Ovary (tissue), 3 donors: ENCODE results near the gene SLC15A1.

Experiments used
- POLR2A ChIP-seq: fragments of 450-650 bp; IDR thresholded peaks from one replicate; pipeline ENCODE4 v1.6.1; 2017; ENCODE audit warnings: antibody characterized with exemption, mild to moderate bottlenecking, moderate library complexity
- TF ChIP-seq, protein P1 (sequence below), 3 donors: fragments of 450-650 bp in 2 of 3; fragments of 200-600 bp in 1 of 3; IDR thresholded peaks; one replicate each; pipeline versions ENCODE4 v1.5.1 to v1.8.0; 2016 to 2022; ENCODE audit warnings: antibody characterized with exemption in 3 of 3, mild to moderate bottlenecking in 1 of 3
- donor health status: DM: no; HTN: no; CAD: no.

GRCh38 chr13:98693756-98694155, 58.7 kb downstream of the SLC15A1 start:
- TF ChIP-seq, protein P1, sequence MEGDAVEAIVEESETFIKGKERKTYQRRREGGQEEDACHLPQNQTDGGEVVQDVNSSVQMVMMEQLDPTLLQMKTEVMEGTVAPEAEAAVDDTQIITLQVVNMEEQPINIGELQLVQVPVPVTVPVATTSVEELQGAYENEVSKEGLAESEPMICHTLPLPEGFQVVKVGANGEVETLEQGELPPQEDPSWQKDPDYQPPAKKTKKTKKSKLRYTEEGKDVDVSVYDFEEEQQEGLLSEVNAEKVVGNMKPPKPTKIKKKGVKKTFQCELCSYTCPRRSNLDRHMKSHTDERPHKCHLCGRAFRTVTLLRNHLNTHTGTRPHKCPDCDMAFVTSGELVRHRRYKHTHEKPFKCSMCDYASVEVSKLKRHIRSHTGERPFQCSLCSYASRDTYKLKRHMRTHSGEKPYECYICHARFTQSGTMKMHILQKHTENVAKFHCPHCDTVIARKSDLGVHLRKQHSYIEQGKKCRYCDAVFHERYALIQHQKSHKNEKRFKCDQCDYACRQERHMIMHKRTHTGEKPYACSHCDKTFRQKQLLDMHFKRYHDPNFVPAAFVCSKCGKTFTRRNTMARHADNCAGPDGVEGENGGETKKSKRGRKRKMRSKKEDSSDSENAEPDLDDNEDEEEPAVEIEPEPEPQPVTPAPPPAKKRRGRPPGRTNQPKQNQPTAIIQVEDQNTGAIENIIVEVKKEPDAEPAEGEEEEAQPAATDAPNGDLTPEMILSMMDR (IDR thresholded peaks at IDR 0.05), result no peak
- TF ChIP-seq POLR2A, result no peak
